GM12874 (cell line): ENCODE data around the gene PLCB1.
A peak's percentile ranks its signal among the peaks of the same experiment; 100 is the strongest.

ENCODE experiments used
- CTCF ChIP-seq: IDR thresholded peaks from 2 replicates; pipeline ENCODE4 v1.5.1; 2011; ENCODE audit warnings: low read depth, mild to moderate bottlenecking, control low read depth, low read length, moderate library complexity; ENCODE audit not compliant: insufficient read depth

The PLCB1 gene

GRCh38 chr20:8360035-8360434 lies 228.0 kb downstream of the PLCB1 start:
- TF ChIP-seq CTCF = no peak

GRCh38 chr20:8361006-8361652 lies 229.1 kb downstream of the PLCB1 start:
- 0 out of 2 replicates have a peak, but pooled peaks have one; percentile 2 for TF ChIP-seq CTCF

GRCh38 chr20:8361779-8362178 lies 229.7 kb downstream of the PLCB1 start:
- TF ChIP-seq CTCF = no peak

GRCh38 chr20:8362457-8362856 lies 230.4 kb downstream of the PLCB1 start:
- no peak for TF ChIP-seq CTCF

- TF ChIP-seq CTCF = no peak
Measured at GRCh38 chr20:8363970-8364733, 232.1 kb downstream of the PLCB1 start.

- TF ChIP-seq CTCF = no peak
Measured at GRCh38 chr20:8364734-8365078, 232.6 kb downstream of the PLCB1 start.

- no peak for TF ChIP-seq CTCF
Measured at GRCh38 chr20:8365634-8366033, 233.6 kb downstream of the PLCB1 start.
